ENCODE results near the gene DOK6.

Gene DOK6

DNA sequence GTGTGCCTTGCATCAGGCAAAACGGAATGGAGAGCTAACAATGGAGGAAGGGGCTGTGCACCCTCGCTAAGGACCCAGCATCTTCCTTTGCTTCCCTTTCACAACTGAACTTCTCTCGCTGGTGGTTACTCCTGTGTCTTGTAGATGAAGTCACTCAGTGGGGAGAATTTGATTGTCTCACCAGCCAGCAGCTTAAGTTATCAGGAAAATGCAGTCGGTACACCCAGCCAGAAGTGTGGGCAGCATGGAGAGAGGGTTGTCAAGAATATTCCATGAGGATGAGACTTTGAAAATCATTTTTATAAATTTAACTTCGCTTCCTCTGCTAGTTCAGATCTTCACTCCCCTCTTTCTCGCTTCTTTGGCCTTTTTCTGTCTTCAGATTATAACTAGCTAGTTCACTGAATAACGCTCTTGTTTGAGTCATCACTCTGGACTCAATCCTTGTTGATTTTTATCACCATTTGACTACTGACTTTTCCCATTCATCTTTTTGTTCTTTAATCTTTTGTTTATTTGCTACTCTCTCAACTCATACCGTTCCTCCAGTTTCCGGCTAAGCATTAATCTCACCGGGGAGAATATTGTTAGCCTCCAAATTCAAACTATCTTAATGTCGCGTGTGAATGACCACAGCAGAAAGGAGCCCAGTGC is 325.3 kb downstream of the DOK6 start:
- TF ChIP-seq CTCF (IDR thresholded peaks at IDR 0.05): no peak

GRCh38 chr18:69727912-69728572 is 327.4 kb downstream of the DOK6 start:
- no peak for TF ChIP-seq CTCF (IDR thresholded peaks at IDR 0.05)

DNA sequence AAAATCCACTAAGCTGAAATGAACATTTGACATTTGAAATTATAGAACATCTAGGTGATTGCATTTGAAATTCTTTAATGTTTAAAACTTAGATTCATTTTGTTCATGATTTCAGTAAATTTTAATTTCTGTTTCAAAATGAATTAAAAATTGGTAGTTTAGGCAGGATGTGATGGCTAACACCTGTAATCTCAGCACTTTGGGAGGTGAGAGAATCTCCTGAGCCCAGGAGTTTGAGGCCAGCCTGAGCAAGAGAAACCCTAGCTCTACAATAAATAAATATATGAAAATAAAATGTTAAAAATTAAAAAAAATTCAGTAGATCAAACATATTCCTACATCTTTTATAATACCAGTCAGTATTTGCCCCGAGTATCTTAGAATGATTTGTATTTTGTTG is 330.0 kb downstream of the DOK6 start:
- TF ChIP-seq CTCF (IDR thresholded peaks at IDR 0.05): no peak

DNA sequence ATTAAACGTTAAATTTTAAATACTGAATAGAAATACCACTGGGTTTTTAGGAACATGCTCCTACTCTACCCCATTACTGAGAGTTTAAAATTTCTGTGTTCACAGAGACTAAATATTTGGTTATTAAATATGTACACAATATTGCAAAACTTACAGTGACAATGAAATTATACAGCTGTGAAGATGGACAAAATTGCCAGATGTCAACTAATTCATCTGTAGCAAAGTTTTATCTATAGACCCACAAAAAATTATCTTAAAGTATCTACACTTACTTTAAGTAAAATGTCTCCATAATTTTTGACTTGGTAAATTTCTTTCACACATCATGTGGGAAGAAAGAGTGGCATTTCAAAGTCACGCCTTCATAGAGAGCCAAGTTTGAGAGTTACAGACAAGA is 333.8 kb downstream of the DOK6 start:
- TF ChIP-seq CTCF (IDR thresholded peaks at IDR 0.05): no peak

DNA sequence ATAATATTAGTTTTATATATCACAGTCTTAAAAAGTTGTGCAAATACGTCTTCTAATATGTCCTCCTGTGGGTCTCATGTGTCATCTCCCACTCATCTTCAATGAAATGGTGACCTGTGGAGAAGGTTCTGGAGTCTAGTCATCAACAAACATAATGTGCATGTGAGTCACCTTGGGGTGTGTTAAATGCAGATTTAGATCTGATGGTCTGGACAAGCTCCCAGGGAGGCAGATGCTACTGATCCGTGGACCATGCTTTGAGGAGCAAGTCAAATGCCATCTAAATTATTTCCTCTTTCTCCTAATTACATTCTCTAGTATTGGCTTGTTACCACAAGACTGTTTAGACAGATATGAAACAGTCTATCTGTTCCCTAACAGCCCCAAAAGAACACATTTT is 336.0 kb downstream of the DOK6 start:
- TF ChIP-seq CTCF (IDR thresholded peaks at IDR 0.05): no peak

DNA sequence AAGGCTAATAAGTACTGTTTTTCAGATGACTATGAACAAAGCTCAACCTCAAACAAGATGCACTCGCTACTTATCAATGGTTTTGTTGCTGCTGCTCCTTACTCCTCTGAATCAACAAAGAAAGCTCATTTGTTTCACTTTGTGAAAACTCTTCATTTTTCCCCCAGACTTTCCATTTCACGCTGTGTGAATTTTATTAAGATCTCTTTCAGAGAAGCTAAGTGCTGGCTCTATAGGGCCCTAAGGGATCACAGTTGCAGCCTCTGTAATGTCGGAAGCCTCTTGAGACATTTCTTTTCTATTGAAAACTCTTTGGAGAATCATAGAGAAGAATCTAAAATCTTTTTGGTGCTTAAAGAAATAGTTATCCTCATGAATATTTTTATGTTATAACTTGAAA is 337.2 kb downstream of the DOK6 start:
- no peak for TF ChIP-seq CTCF (IDR thresholded peaks at IDR 0.05)

- TF ChIP-seq CTCF (IDR thresholded peaks at IDR 0.05): no peak
Measured at GRCh38 chr18:69747388-69747787, 346.7 kb downstream of the DOK6 start.

All from LNCAP (cell line).